H4 (cell line): ENCODE data around the gene TMEM269. TPM values are rescaled to one million over a fixed set of nuclear protein-coding genes. Genes with fewer than 3 reads are reported as not detected.

Experiments used
- DNase-seq: peaks from one replicate; pipeline ENCODE4 v3.0.0-alpha.2; 2015; ENCODE audit warnings: low spot score
- total RNA-seq: library from RNA; depleted of rRNA; stranded (reverse); fragments of >200 nt; shearing (Covaris generic); gene quantifications from 2 replicates; pipeline ENCODE4 v1.2.3, GENCODE V29; 2014; rRNA removed

The TMEM269 gene
- total RNA-seq, 1 experiment from 2014 or later = 0.08 TPM

DNA sequence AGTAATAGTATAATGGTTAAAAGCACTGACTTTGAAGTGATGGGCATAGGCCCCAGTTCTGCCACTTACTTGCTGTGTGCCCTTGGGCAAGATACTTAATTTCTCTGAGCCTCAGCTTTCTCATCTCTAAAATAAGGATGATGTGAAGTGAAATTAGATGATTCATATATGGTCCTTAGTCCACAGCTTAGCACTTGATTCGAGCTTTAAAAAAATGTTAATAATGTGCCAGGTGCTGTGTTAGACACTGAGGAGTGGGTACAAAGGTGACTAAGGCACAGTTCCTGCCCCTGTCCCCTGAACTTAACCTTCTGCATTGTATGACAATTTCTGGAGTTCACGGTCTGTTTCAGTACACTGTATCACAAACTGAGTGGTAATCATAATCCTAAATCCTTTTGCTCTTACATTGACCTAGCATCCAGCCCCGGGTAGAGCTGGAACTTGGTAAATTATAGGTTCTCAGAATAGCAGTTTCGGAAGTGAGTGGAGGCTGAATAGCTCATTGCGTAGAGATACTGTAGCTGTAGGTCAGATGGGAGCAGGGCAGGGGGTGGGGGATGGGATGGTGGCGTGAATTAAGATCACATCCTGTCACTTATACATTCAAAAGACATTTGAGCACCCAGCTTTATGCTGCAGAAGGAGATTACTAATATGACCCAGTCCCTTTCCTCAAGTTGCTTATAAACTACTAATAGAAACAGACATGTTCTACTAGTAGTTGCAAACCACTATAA is 63.1 kb downstream of the TMEM269 start:
- DNase-seq = no peak

DNA sequence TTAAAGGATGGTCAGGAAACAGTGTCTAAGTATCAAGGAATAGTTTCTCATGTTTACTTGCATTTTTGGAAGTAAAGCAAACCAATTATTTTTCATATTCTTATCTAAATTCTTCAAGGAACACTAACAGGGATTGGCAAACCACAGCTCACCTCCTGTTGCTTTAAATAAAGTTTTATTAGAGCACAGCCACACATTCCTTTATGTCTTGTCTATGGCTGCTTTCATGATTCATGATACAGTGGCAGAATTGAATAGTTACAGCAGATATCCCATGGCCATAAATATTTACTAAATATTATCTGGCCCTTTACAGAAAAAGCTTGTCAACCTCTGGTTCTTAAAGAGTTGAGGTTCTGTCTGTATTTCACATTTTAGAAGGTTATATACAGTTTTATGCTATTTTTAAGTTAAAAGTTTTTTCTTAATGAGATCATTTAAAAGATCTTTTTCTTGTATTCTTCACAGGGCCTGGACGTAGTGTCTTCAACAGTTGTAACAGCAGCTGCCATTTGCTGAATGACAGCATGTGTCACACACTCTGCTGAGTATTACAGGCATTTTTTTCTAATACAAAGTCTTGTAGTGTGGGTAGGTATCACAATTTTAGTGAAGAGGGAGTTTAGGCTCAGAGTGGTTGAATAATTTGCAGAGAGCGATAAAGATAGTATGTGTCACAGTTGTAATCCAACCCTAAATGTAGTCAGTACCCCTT is 64.2 kb downstream of the TMEM269 start:
- no peak for DNase-seq

DNA sequence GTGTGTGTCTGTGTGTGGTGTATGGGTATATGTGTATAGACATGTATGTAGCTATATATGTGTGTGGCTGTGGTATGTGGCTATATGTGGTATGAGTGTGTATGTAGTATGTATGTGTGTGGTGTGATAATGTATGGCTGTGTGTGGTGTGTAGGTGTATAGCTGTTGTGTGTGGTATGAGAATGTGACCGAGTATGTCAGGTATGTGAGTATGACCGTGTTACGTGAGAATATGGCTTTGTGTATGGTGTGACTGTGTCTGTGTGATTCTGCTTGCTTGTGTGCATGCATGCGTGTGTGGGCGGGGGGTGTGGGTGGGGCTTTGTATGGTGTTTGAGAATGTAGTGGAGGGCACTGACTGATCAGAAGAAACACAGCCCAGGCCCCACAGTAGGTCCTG is 65.2 kb downstream of the TMEM269 start:
- DNase-seq = no peak

Other genes with a start within 250 kb of the TMEM269 start
- gene PPIH, start 126.6 kb upstream of the TMEM269 start, total RNA-seq = 142 and 206 TPM in 2 replicates
- gene YBX1, start 102.6 kb upstream of the TMEM269 start, total RNA-seq = 1,356 and 1,447 TPM in 2 replicates
- gene CLDN19, start 44.8 kb upstream of the TMEM269 start, total RNA-seq = not detected in 2 replicates
- gene P3H1, start 18.0 kb upstream of the TMEM269 start, total RNA-seq = 172 and 184 TPM in 2 replicates
- 1.5 and 5.8 TPM in 2 replicates for gene C1orf50, start 17.7 kb upstream of the TMEM269 start, total RNA-seq
- gene ERMAP, start 32.1 kb downstream of the TMEM269 start, total RNA-seq = 13.0 and 21.2 TPM in 2 replicates
- gene SVBP, start 32.4 kb downstream of the TMEM269 start, total RNA-seq = 33.5 and 43.3 TPM in 2 replicates
- gene ZNF691, start 61.6 kb downstream of the TMEM269 start, total RNA-seq = 16.3 and 17.7 TPM in 2 replicates
- gene SLC2A1, start 173.9 kb downstream of the TMEM269 start, total RNA-seq = 372 and 398 TPM in 2 replicates